K562 (cell line): Measurements from ENCODE around the gene SELENOK. TPM values are rescaled to one million over a fixed set of nuclear protein-coding genes. Genes with fewer than 3 reads are reported as not detected.

Source experiments
- ATF4 ChIP-seq: fragments of 450-650 bp; formaldehyde crosslinking; IDR thresholded peaks from 2 replicates; pipeline ENCODE4 v1.4.0; 2022; ENCODE audit warnings: mild to moderate bottlenecking, moderate library complexity
- ETS2 ChIP-seq: IDR thresholded peaks from 2 replicates; pipeline ENCODE4 v1.6.1; 2016; ENCODE audit warnings: borderline replicate concordance, missing genetic modification characterization, mild to moderate bottlenecking, moderate library complexity, missing compliant biosample characterization; ENCODE audit not compliant: poor library complexity, severe bottlenecking
- KDM2B ChIP-seq: fragments of 250-450 bp; sonication (Bioruptor Pico); IDR thresholded peaks from 2 replicates; pipeline ENCODE4 v1.8.0; 2021; ENCODE audit warnings: mild to moderate bottlenecking, moderate library complexity
- MECOM ChIP-seq: fragments of 250-450 bp; sonication (Bioruptor Pico); IDR thresholded peaks from 2 replicates; pipeline ENCODE4 v1.8.0; 2022; ENCODE audit warnings: inconsistent platforms
- POLR2B ChIP-seq: fragments of 450-650 bp; IDR thresholded peaks from 2 replicates; pipeline ENCODE4 v1.6.1; 2018; ENCODE audit warnings: low read depth; ENCODE audit not compliant: partially characterized antibody
- RFX5 ChIP-seq: IDR thresholded peaks from 2 replicates; pipeline ENCODE4 v1.6.1; 2011; ENCODE audit warnings: low read depth, mild to moderate bottlenecking, improper control_type of control experiment, low read length
- SIRT6 ChIP-seq: IDR thresholded peaks from one replicate; pipeline ENCODE4 v1.6.1; 2012; ENCODE audit warnings: low read depth, mild to moderate bottlenecking, control low read depth, inconsistent platforms, low read length, moderate library complexity
- TAL1 ChIP-seq: fragments of 450-650 bp; IDR thresholded peaks from 2 replicates; pipeline ENCODE4 v1.6.1; 2016; ENCODE audit warnings: mild to moderate bottlenecking
- TCF3 ChIP-seq: sonication (generic); formaldehyde crosslinking; IDR thresholded peaks from 2 replicates; pipeline ENCODE4 v1.4.0; 2020; ENCODE audit warnings: mild to moderate bottlenecking, missing genetic modification reagents
- TFAM ChIP-seq: fragments of 250-450 bp; sonication (Bioruptor Pico); conservative IDR thresholded peaks from 2 replicates; pipeline ENCODE4 v1.5.0; 2021; ENCODE audit warnings: mild to moderate bottlenecking, moderate library complexity
- ZBTB40 ChIP-seq, 2 experiments: fragments of 450-650 bp in 1 of 2; sonication (generic) in 1 of 2; formaldehyde crosslinking in 1 of 2; IDR thresholded peaks; 2 replicates each; pipeline versions ENCODE4 v1.7.1 to v1.9.0; 2016 to 2022; ENCODE audit warnings: inconsistent platforms in 1 of 2, mild to moderate bottlenecking in 1 of 2, missing genetic modification reagents in 1 of 2
- polyA plus RNA-seq, 8 experiments: library from polyadenylated mRNA; depleted of rRNA in 4 of 8; stranded (reverse) in 5 of 8; unstranded in 3 of 8; fragments of >200 nt; fragmentation: Nextera tagmentation in 2 of 8; fragmentation: Illumina TruSeq in 1 of 8; extraction: Ambion mirVana in 2 of 8; extraction: Trizol in 1 of 8; gene quantifications; 2 replicates each; pipeline versions ENCODE4 v1.2.1 to v1.2.3, GENCODE V29; 2011 to 2014; ENCODE audit warnings: inconsistent platforms in 1 of 8, missing spikeins in 1 of 8
- total RNA-seq, 7 experiments: library from RNA; depleted of rRNA in 6 of 7; stranded (reverse); fragments of >200 nt in 6 of 7; fragmentation: Illumina TruSeq in 2 of 7; extraction: Trizol in 2 of 7; gene quantifications; 2 replicates each; pipeline versions ENCODE4 v1.2.1 to v1.2.3, GENCODE V29; 2011 to 2021; ENCODE audit warnings: low replicate concordance in 1 of 7

SELENOK gene
- total and polyA plus RNA-seq, 9 of the 15 experiments (the other 6 are each of a cell fraction or from before 2014, with no cell fraction given), result 18.3 to 164 (median 34.8) TPM

DNA sequence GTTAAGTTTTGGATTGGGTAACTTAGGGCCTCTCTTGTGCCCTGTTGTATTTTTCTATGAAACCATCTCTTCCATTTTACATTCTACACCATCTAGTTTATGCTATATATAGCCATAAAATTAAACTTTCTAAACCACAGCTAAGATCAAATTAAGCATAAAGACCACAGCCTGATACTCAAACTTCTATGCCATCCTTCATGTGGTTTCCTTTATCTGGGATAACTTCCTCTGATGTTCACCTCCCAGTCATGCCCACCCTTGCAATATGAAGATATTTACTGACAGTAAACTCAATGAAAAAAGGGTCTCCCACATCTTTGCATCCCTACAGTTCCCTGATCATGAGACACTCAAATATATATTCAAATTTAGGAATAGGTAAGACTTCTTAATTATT lies 4.2 kb downstream of the SELENOK start (continued):
- TF ChIP-seq ATF4 (CRISPR knock-in tag) (no peak), MECOM (no peak), TAL1 (no peak), TFAM (CRISPR knock-in tag) (no peak), SIRT6 (no peak), TCF3 (CRISPR knock-in tag) (no peak), RFX5 (no peak), KDM2B (CRISPR knock-in tag) (no peak), ZBTB40 (IDR thresholded peaks at IDR 0.05) (no peak), ZBTB40 (CRISPR knock-in tag; IDR thresholded peaks at IDR 0.05) (no peak), POLR2B (no peak), ETS2 (no peak)
- TF ChIP-seq, all 486 proteins: peak for 0
